Transverse colon (tissue), 4 donors: ENCODE measurements around the gene HERC6. TPM values are rescaled to one million over a fixed set of nuclear protein-coding genes. Genes with fewer than 3 reads are reported as not detected.

Source experiments
- DNase-seq: peaks from one replicate; pipeline ENCODE4 v3.0.0-alpha.2; 2019
- H3K27ac ChIP-seq, 4 donors: fragments of 200-600 bp; sonication (generic); 2 replicates each; pipeline ENCODE4 v1.5.1; 2016 to 2018; ENCODE audit warnings: inconsistent platforms in 4 of 4
- H3K27me3 ChIP-seq: fragments of 200-600 bp; sonication (generic); 2 replicates; pipeline ENCODE4 v1.5.1; 2017; ENCODE audit warnings: inconsistent platforms
- H3K36me3 ChIP-seq, 4 donors: fragments of 200-600 bp; sonication (generic); 2 replicates each; pipeline ENCODE4 v1.5.1; 2017 to 2019; ENCODE audit warnings: inconsistent platforms in 4 of 4
- H3K4me1 ChIP-seq, 4 donors: fragments of 200-600 bp; sonication (generic); 2 replicates each; pipeline ENCODE4 v1.5.1; 2017 to 2020; ENCODE audit warnings: inconsistent platforms in 4 of 4
- H3K4me3 ChIP-seq, 4 donors: fragments of 200-600 bp; sonication (generic); 1 replicate in 1 of 4; 2 replicates in 3 of 4; pipeline versions ENCODE4 v1.5.1 to v1.6.1; 2017 to 2019; ENCODE audit warnings: inconsistent platforms in 4 of 4
- H3K9me3 ChIP-seq, 2 donors: fragments of 200-600 bp; sonication (generic); 2 replicates each; pipeline ENCODE4 v1.5.1; 2017 to 2019; ENCODE audit warnings: inconsistent platforms in 2 of 2
- CTCF ChIP-seq, 5 experiments: fragments of 200-600 bp in 3 of 5; fragments of 450-650 bp in 2 of 5; sonication (generic) in 3 of 5; IDR thresholded peaks; 1 replicate in 2 of 5; 2 replicates in 3 of 5; pipeline ENCODE4 v1.5.1; 2016 to 2017; ENCODE audit warnings: antibody characterized with exemption in 5 of 5, inconsistent platforms in 3 of 5, mild to moderate bottlenecking in 2 of 5, moderate library complexity in 1 of 5
- EP300 ChIP-seq: sonication (generic); formaldehyde crosslinking; IDR thresholded peaks from one replicate; pipeline ENCODE4 v1.6.1; 2017; ENCODE audit warnings: antibody characterized with exemption, low read depth
- POLR2A ChIP-seq: fragments of 450-650 bp; IDR thresholded peaks from one replicate; pipeline ENCODE4 v1.6.1; 2016; ENCODE audit warnings: antibody characterized with exemption, mild to moderate bottlenecking, moderate library complexity
- POLR2AphosphoS5 ChIP-seq, 3 donors: sonication (generic); formaldehyde crosslinking; IDR thresholded peaks; one replicate each; pipeline ENCODE4 v1.6.1; 2016; ENCODE audit warnings: antibody characterized with exemption in 3 of 3
- WGBS, 2 donors: methylation state at CpG; one replicate each; pipeline ENCODE4 v1.1.5; 2018; ENCODE audit warnings: low coverage in 1 of 2; 5-methylcytosine and 5-hydroxymethylcytosine counted together
- in situ Hi-C, 4 donors: fragments of 200-750 bp; cut with MboI; loops; one replicate each; pipeline versions ENCODE4 v1.15.0 to v1.15.1; 2017; ENCODE audit warnings: low sequenced_read_pairs in 3 of 4, low pct_ligation_motif_present in 1 of 4, low pct_unique_long_range_greater_than_20kb in 1 of 4
- intact Hi-C: fragments of 100-400 bp; cut with DNase I; formaldehyde crosslinking; loops from one replicate; pipeline ENCODE4 v1.15.1; 2023; ENCODE audit warnings: low total_unique reads
- total RNA-seq, 4 donors: library from RNA; depleted of rRNA; stranded (reverse); fragments of >200 nt; gene quantifications; one replicate each; pipeline ENCODE4 v1.1.0, GENCODE V29; 2016

Gene HERC6
- total RNA-seq, 4 donors from 2014 or later, result 3.2 to 15.2 (median 5.8) TPM

- Histone ChIP-seq H3K4me3 (no peak overlapping the region), H3K27me3 (no peaks in the 10 kb centered on the region), H3K36me3 (no peaks in the 10 kb centered on the region), H3K9me3 (no peaks in the 10 kb centered on the region), H3K4me1 (no peaks in the 10 kb centered on the region), H3K27ac (no peak overlapping the region)
- TF ChIP-seq POLR2A, result no peak
- no peak for TF ChIP-seq POLR2AphosphoS5 (IDR thresholded peaks at IDR 0.05)
- no peak for TF ChIP-seq EP300
- no peak for TF ChIP-seq CTCF (IDR thresholded peaks at IDR 0.05)
- intact Hi-C loops (no loop called here), in situ Hi-C loops (no loop called here)
- no peak for DNase-seq
Observed at GRCh38 chr4:88449290-88449689, 70.6 kb downstream of the HERC6 start.

GRCh38 chr4:88451205-88451604 is 72.6 kb downstream of the HERC6 start:
- in situ Hi-C loops, result no loop called here
- Histone ChIP-seq H3K27me3 (no peaks in the 10 kb centered on the region), H3K4me1 (peaks cover 0 to 4% (median 0%) of the 10 kb centered on the region in 4 donors), H3K27ac (no peak overlapping the region), H3K4me3 (no peak overlapping the region), H3K9me3 (no peaks in the 10 kb centered on the region), H3K36me3 (no peaks in the 10 kb centered on the region)
- no peak for DNase-seq
- intact Hi-C loops, result loop anchor here (10.0 kb wide), 1 partner anchor 64 kb away; no protein-coding TSS in a partner anchor
- WGBS, 2 donors, result 68% methylated on average over 2 of the region's 2 CpGs; no CpG with 5 or more reads in 1 of the 2 donors
- TF ChIP-seq POLR2AphosphoS5 (IDR thresholded peaks at IDR 0.05), result no peak
- no peak for TF ChIP-seq CTCF (IDR thresholded peaks at IDR 0.05)
- TF ChIP-seq POLR2A, result no peak
- TF ChIP-seq EP300, result no peak

GRCh38 chr4:88452912-88453311 is 74.3 kb downstream of the HERC6 start:
- 73% methylated on average over 2 of the region's 2 CpGs; no CpG with 5 or more reads in 1 of the 2 donors for WGBS, 2 donors
- no peak for TF ChIP-seq CTCF (IDR thresholded peaks at IDR 0.05)
- no peak for TF ChIP-seq POLR2AphosphoS5 (IDR thresholded peaks at IDR 0.05)
- TF ChIP-seq EP300, result no peak
- TF ChIP-seq POLR2A, result no peak
- intact Hi-C loops (loop anchor here (10.0 kb wide), 1 partner anchor 62 kb away; no protein-coding TSS in a partner anchor), in situ Hi-C loops (no loop called here)
- no peak overlapping the region for H3K27ac ChIP-seq
- H3K36me3 ChIP-seq, result no peaks in the 10 kb centered on the region
- H3K27me3 ChIP-seq, result no peaks in the 10 kb centered on the region
- H3K9me3 ChIP-seq, result no peaks in the 10 kb centered on the region
- H3K4me3 ChIP-seq, result no peak overlapping the region
- DNase-seq, result no peak
- H3K4me1 ChIP-seq, result peaks cover 0 to 13% (median 7%) of the 10 kb centered on the region in 4 donors

- H3K27ac ChIP-seq, result peak within 1 kb of the TSS; percentile 84 to 86 (median 85)
- TF ChIP-seq CTCF (IDR thresholded peaks at IDR 0.05) (peak; percentile 54 to 75 (median 66)), POLR2AphosphoS5 (IDR thresholded peaks at IDR 0.05) (peak; percentile 80 to 87 (median 86)), POLR2A (peak; percentile 62), EP300 (no peak)
- H3K4me1 ChIP-seq, result peaks cover 0 to 13% (median 8%) of the 10 kb centered on the region in 4 donors
- peaks cover 11% of the 10 kb centered on the region for H3K27me3 ChIP-seq
- no peaks in the 10 kb centered on the region for H3K9me3 ChIP-seq
- in situ Hi-C loops (no loop called here), intact Hi-C loops (loop anchor here (10.0 kb wide), 1 partner anchor 58 kb away; no protein-coding TSS in a partner anchor)
- WGBS, 2 donors, result 1% methylated on average over 48 of the region's 57 CpGs; no CpG with 5 or more reads in 1 of the 2 donors
- H3K36me3 ChIP-seq, result no peaks in the 10 kb centered on the region
- H3K4me3 ChIP-seq, result peak within 1 kb of the TSS; percentile 49 to 73 (median 57)
- DNase-seq, result peak; percentile 94
Observed at GRCh38 chr4:88456670-88457306, 78.1 kb downstream of the HERC6 start, which contains the start of gene HERC5. HERC5 (plus strand) TSS chr4:88457119; CDS start chr4:88457270, 151 bp downstream.
